ENCODE results near the gene MSANTD3.
A peak's percentile ranks its signal among the peaks of the same experiment; 100 is the strongest.
"Not testable (repeated sequence)": the region's sequence is repeated elsewhere in the genome, so short reads cannot be mapped to it uniquely, and the experiment has no call there.

MSANTD3 gene

GRCh38 chr9:100426530-100427365, at the start of gene MSANTD3:
Gene MSANTD3 (plus strand): TSS chr9:100427143. CDS start chr9:100441939, 14,796 bp downstream.
- peak; percentile 65 for DNase-seq

DNA sequence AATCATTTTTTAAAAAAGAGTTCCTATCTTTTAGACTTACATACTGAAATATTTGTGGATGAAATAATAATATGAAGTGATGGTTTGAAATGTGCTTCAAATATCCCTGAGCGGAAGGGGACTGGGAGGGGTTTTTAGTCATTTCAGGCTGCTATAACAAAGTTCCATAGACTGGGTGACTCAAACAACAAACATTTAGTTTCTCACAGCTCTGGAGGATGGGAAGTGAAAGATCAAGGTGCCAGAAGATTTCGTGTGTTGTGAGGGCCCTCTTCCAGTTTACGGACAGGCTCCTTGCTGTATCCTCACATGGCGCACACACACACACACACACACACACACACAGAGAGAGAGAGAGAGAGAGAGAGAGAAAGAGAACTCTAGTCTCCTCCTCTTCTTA, 47.1 kb upstream of the MSANTD3 start:
- DNase-seq, result no peak

GRCh38 chr9:100392989-100393388, 34.0 kb upstream of the MSANTD3 start:
- not testable (repeated sequence) for DNase-seq

DNA sequence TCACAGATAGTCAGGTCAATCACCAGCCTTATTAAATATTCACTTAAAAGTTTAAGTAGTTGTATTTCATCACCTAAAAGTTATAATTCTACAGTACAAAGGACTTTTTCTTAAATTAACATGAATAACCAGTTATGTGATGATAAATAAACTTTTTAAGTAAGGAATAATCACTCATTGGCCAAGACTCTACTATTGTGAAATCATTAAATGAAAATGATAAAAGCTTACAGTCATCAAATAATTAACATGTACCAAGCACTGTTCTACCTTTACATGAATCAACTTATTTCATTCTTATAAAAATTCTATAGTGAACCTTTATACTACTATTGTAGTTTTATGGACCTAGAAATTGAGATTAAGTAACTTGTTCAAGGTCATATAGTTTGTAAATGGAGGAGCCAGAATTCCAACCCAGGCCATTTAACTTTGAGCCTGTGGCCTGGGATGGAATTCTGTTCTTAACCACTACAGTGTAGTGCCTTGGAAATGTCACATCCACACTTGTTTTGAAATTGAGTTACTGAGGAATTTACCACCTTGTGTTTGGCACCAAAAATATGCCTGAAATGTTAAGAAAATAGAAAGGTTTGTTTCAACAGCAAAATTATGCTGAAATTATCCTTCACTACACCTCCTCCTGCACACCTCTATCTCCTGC, 32.8 kb upstream of the MSANTD3 start:
- no peak for DNase-seq

DNA sequence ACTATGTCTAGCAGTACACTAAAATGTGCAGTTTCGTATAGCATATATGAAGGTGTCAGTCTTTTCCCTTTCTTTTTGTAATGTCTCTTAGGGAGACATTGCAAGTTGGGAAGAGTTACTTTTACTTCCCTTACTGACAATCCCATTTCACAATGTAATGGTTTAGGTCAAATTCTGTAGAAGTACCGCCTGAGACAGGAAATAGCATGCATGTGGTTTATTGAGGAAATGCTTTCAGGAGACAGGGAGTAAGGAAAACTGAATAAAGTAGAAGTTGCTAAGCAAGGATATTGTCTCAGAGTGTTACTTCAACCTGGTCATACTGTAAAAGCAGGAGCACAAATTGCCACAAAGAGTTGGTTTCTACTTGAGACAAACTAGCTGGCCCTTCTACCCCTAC, 32.1 kb upstream of the MSANTD3 start:
- no peak for DNase-seq

- DNase-seq, result no peak
Measured at GRCh38 chr9:100396769-100397168, 30.2 kb upstream of the MSANTD3 start.

- DNase-seq, result no peak
Measured at GRCh38 chr9:100397529-100398266, 29.2 kb upstream of the MSANTD3 start.

GRCh38 chr9:100401042-100401441, 25.9 kb upstream of the MSANTD3 start:
- DNase-seq, result no peak

GRCh38 chr9:100406962-100407361, 20.0 kb upstream of the MSANTD3 start:
- DNase-seq, result no peak

DNA sequence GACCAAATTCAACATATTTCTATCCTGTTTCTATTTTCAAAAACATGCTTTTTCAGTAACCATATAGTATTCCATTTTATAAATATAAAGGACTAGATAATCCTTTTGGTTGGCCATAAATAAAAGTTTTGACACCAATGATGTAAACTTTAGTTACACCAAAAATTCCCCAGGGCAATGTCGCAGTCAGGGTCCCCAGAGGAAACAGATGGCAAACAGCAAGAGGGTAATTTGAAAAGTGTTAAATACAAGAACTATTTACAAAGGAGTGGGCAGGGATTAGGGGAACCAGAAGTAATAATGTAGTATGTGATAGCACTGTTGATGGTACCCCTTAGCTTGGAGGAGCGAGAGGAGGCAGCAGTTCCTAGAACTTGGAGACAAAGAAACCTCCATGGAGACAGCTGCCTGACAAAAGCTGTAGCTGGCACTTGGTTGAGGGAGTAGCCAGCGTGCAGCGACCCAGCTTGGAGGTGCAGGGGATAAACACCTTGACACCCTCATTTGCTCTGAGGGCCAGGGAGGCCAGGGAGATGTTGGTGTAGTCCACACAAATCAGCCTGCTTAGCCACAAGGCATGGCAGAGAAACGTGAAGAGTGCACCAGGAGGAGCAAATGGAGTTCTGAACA, 18.3 kb upstream of the MSANTD3 start:
- DNase-seq, result no peak

DNA sequence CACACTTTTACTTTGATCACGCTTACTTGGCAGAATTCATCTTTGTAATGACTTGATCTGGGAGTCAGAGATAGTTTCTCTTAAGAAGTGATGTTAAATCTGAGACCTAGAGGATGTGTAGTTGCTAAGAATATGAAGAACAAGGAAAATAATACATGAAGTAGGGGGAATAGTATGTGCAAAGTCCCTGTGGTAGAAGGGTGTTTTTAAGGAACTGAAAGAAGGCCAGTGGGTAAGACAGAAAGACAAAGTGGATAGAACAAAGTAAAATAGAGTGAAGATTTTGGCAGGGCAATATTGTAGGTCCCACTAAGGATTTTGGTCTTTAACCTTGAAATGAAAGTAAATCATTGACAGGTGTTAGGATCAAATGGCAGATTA, 17.8 kb upstream of the MSANTD3 start:
- DNase-seq, result no peak

DNA sequence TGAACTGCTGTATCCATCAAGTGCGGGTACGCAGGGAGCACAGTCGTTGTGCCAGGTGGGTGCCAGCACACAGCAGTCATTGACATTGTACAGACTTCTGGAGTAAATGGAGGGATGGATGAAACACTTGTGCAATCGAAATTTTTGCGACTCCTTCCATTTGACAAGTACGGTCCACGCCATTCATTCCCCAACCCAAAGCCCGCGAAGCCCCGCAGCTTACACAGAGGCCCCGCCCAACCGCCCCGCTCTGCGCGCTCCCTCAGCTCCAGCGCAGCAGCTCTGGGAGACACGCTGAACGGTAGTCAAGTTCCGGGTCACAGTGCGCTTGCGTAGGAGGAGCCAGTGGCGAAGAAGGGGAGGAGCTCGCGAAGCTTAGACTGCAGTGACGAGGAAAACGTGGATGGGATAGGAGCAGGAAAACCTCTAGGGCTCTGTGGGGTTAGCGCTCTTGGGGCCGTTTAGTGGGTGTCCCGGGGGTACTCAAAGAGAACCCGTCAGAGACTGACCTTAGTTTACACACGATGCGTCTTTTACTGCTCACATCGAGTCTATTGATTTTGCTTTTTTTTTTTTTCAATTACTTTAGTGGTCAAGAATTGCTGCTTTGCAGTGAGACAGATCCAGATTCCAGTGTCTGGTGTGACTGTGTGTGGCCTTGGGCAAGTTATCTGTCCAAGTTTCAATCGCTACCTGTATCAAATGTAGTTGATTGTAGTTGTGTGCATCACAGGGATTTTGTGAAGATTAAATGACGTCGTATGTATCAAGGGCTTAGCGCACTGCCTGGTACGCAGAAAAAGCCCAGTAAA, 15.3 kb upstream of the MSANTD3 start:
- DNase-seq, result peak; percentile 87

DNA sequence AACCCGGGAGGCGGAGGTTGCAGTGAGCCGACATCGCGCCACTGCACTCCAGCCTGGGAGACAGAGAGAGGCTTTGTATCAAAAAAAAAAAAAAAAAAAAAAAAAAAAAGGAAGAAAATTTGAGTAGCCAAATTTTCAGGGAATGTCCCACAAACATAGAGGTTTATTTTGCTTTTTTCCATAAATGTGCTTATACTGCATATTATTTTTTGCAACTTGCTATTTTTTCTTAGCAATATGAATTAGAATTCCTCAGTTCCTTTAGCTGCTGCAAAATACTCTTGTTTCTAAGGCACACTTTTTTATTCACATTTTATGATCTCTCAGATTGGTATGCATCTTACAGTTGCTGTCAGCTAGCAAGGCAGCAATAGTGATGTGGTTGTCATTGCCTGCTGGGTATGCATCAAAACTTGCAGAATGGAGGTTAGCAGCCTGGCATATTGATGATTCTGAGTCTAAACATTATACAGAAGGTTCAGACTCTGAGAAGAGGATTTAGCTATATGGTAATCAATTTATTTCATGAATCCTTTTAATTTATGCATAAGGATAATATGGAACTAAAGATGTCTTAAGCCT, 13.0 kb upstream of the MSANTD3 start:
- no peak for DNase-seq

- no peak for DNase-seq
Measured at GRCh38 chr9:100417815-100418214, 9.1 kb upstream of the MSANTD3 start.

DNA sequence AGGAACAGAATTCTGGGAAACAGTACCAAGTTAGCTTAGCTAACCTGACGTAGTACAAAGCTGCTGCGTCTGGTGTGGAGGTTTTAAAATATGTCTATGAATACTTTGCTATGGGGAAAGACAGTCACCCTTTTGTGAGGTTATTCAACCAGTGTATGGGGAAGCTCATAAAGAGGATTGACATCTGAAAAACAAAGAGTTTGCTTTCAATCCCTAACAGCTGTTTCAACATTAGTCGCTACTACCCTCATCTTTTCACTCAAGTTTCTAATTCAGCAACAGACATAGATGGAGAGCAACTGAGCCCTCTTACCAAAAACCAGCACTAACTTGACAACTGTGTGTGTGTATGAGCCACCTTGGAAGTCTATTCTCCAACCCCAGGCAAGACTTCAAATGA, 7.8 kb upstream of the MSANTD3 start:
- DNase-seq, result no peak

DNA sequence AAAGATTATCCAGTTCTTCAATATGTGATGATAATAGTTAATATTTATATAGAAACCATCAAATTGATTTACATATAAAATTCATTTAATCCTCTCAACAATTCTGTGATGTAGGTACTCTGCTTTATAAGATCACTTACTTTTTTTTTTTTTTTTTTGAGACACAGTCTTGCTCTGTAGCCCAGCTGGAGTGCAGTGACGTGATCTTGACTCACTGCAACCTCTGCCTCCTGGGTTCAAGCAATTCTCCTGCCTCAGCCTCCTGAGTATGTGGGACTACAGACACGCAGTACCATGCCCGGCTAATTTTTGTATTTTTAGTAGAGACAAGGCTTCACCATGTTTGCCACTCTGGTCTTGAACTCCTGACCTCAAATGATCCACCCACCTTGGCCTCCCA, 5.8 kb upstream of the MSANTD3 start:
- not testable (repeated sequence) for DNase-seq

GRCh38 chr9:100425758-100426157, 1.2 kb upstream of the MSANTD3 start:
- no peak for DNase-seq

GRCh38 chr9:100426189-100426529, 784 bp upstream of the MSANTD3 start:
- DNase-seq, result no peak

DNA sequence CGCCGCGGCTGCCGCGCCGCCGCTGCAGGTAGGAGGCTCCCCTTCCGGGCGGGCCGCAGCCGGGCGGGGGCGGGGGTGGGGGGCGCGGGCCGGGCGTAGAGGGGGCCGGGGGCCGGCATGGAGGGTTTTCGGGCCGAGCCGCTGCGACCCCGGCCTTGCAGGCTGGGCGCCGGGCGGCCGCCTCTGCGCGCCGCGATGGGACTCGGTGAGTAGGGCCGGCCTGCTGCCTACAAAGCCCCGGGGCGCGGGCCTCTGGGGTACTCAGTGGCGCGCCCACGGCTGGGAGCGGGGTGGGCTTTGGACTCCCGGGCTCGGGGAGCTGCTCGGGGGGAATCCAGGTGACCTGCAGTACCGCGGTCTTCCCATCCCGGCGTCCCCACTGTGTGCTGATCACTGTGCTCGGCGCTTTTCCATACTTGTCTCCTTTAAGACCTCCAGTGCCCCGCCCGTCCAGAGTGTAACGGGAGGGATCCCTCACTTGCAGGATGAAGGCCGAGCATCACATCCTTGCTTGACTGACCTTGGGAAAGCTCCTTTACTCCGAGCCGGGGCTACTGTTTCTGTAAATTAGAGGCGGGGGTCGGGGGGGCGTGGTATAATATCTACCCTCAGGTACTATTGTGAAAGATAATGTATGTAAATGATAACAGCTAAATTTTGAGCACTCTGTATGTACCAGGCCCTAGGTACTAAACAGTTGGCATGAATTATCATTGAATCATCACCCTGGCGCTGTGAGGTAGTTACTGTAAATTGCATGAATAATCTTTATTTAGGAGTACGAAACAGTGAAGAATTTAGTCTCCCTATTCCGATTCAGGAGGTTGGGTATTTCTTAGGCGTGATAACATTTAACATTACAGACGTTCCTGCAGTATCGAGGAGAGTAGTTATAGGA, 672 bp downstream of the MSANTD3 start:
- peak; percentile 7 for DNase-seq

DNA sequence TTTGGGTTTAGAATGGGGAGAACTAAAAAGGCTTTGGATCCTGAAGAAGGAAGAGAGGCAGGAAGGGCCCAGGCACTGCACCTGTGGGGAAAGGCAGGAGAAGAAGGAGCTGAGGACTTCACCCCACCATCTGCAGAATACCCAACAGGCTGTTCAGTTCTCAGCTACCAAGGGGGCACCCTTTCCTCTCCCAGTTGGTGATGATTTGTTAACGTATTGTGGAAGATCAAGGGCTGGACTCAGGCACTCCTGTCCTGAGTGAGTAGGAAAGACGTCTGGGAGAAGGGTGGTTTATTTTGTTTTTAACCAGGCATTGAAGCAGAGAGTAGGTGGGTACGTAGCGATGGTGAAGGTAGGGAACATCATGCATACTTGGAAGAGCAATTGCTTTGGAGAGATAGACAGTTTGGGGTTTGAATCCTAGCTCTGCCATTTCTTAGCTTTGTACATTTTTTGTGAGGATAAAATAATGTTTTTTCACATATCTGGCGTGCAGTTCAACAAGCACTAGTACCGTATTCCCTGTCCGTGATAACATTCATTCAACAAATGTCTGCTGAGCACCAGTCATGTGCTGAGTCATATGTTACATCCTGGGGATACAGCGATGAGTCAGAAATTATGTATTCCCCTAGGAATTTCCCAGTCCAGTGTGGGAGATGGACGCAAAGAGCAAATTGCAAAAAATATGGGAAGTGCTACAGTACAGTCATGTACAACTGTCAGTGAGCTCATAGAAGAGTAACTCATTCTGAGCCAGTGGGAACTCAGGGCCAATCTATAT, 2.1 kb downstream of the MSANTD3 start:
- DNase-seq, result no peak
